ENCODE results near the gene ARID3C.

The ARID3C gene

GRCh38 chr9:34627716-34628655 lies 880 bp downstream of the ARID3C start:
- DNase-seq = no peak

- DNase-seq = no peak
Observed at GRCh38 chr9:34625186-34625486, 3.7 kb downstream of the ARID3C start.

- DNase-seq = no peak
Observed at GRCh38 chr9:34624475-34625185, 4.2 kb downstream of the ARID3C start.

GRCh38 chr9:34623374-34624235 lies 5.3 kb downstream of the ARID3C start:
- DNase-seq = no peak

- DNase-seq = peak; percentile 80 to 90 (median 90)
Observed at GRCh38 chr9:34620061-34620994, 8.5 kb downstream of the ARID3C start, which contains the start of gene DCTN3. TSS of gene DCTN3 (minus strand) at chr9:34620495. CDS start at chr9:34620464, 31 bp downstream.

GRCh38 chr9:34615132-34615531 lies 13.7 kb downstream of the ARID3C start:
- DNase-seq = no peak

- DNase-seq = peak; percentile 55 to 75 (median 74)
Observed at GRCh38 chr9:34612788-34613390, 16.0 kb downstream of the ARID3C start.

- peak; percentile 73 to 87 (median 81) for DNase-seq
Observed at GRCh38 chr9:34611811-34612787, 16.8 kb downstream of the ARID3C start, which contains the start of gene RPP25L. TSS of gene RPP25L (minus strand) at chr9:34612097. CDS start at chr9:34611296, 801 bp downstream.

- DNase-seq = no peak
Observed at GRCh38 chr9:34611251-34611810, 17.5 kb downstream of the ARID3C start.

- DNase-seq = no peak
Observed at GRCh38 chr9:34610434-34611206, 18.2 kb downstream of the ARID3C start.

GRCh38 chr9:34607331-34607730 lies 21.5 kb downstream of the ARID3C start:
- no peak for DNase-seq

GRCh38 chr9:34606905-34607304 lies 22.0 kb downstream of the ARID3C start:
- DNase-seq = peak in 1 of 3 experiments; percentile 3

GRCh38 chr9:34606190-34606589 lies 22.7 kb downstream of the ARID3C start:
- DNase-seq = no peak

GRCh38 chr9:34603610-34604231 lies 25.1 kb downstream of the ARID3C start:
- DNase-seq = peak; percentile 50 to 78 (median 76)

- DNase-seq = no peak
Observed at GRCh38 chr9:34601937-34602573, 26.8 kb downstream of the ARID3C start.

- DNase-seq = no peak
Observed at GRCh38 chr9:34600908-34601307, 28.0 kb downstream of the ARID3C start.

GRCh38 chr9:34599546-34599945 lies 29.3 kb downstream of the ARID3C start:
- no peak for DNase-seq

GRCh38 chr9:34594177-34594576 lies 34.7 kb downstream of the ARID3C start:
- no peak for DNase-seq
